Measurements from ENCODE around the gene RARB. TPM values are rescaled to one million over a fixed set of nuclear protein-coding genes. Genes with fewer than 3 reads are reported as not detected.

The RARB gene
- total RNA-seq, 2 donors from 2014 or later: 21.5 to 21.9 TPM

GRCh38 chr3:25554376-25554775 lies 126.3 kb downstream of the RARB start:
- Mint-ChIP-seq H3K4me3 (no peak overlapping the region), H3K27me3 (ENCODE audit: insufficient read depth) (no peaks in the 10 kb centered on the region), H3K36me3 (ENCODE audit: low read depth) (peaks cover 17% of the 10 kb centered on the region), H3K27ac (no peak overlapping the region), H3K9me3 (peaks cover 5% of the 10 kb centered on the region), H3K4me1 (peaks cover 6% of the 10 kb centered on the region)
- Histone ChIP-seq H3K4me3 (ENCODE audit: low read length) (no peak overlapping the region), H3K4me1 (ENCODE audit: control insufficient read depth, insufficient read depth, low read length) (no peaks in the 10 kb centered on the region), H3K9ac (ENCODE audit: extremely low read depth, low read length, poor library complexity, severe bottlenecking) (no peak overlapping the region), H3K9me3 (ENCODE audit: control insufficient read depth, low read length) (no peaks in the 10 kb centered on the region), H3K36me3 (ENCODE audit: control insufficient read depth, insufficient read depth, low read length) (no peaks in the 10 kb centered on the region), H3K27me3 (ENCODE audit: control insufficient read depth, insufficient read depth, low read length, poor library complexity, severe bottlenecking) (no peaks in the 10 kb centered on the region), H3K27ac (ENCODE audit: low read depth, low read length) (no peak overlapping the region)
- no peak for DNase-seq
- no peak for TF ChIP-seq CTCF (conservative IDR thresholded peaks at IDR 0.05)
- 97 to 100% methylated on average over 2 to 7 of the region's 7 CpGs for WGBS, 2 experiments (ENCODE audit: insufficient coverage in 1 of 2, insufficient read length in 1 of 2)

DNA sequence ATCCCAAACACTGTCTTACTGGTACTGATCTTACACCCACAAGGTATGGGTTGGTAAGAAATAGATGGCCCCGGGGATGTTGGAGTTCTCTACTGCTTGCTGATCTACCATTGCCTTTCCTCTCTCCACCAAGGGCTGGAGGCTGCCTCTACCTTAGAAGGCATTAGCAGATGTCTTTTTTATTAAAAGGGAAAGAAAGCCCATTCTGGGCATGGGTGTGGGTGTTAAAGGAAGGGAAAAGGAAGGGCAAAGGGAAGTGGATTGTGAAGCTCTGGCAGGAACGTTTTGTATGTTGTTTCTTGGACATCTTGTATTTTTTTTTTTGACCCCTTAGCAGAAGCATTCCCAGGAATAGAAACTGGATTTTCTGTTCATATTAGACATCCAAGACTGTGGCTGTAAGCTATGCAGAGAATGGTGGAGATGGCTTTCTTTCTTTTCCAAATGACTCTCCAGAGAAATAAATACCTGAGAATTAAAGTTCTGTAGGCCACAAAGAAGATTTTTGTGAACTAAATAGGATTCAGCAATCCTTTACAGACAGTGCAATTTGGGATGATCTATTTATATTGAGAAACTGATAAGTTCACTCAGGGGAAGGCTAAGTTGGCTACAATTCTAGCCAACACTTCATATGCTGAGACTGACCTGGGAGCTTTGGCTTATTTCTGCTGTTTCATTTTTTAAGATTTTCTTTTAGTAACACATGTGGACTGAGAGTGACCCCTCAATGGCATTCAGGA lies 127.8 kb downstream of the RARB start:
- Histone ChIP-seq H3K9me3 (ENCODE audit: control insufficient read depth, low read length) (no peaks in the 10 kb centered on the region), H3K9ac (ENCODE audit: extremely low read depth, low read length, poor library complexity, severe bottlenecking) (no peak overlapping the region), H3K4me1 (ENCODE audit: control insufficient read depth, insufficient read depth, low read length) (no peaks in the 10 kb centered on the region), H3K27ac (ENCODE audit: low read depth, low read length) (no peak overlapping the region), H3K36me3 (ENCODE audit: control insufficient read depth, insufficient read depth, low read length) (no peaks in the 10 kb centered on the region), H3K4me3 (ENCODE audit: low read length) (no peak overlapping the region), H3K27me3 (ENCODE audit: control insufficient read depth, insufficient read depth, low read length, poor library complexity, severe bottlenecking) (no peaks in the 10 kb centered on the region)
- no peak for TF ChIP-seq CTCF (conservative IDR thresholded peaks at IDR 0.05)
- DNase-seq: no peak
- Mint-ChIP-seq H3K36me3 (ENCODE audit: low read depth) (peaks cover 14% of the 10 kb centered on the region), H3K4me1 (peaks cover 6% of the 10 kb centered on the region), H3K27ac (no peak overlapping the region), H3K4me3 (no peak overlapping the region), H3K27me3 (ENCODE audit: insufficient read depth) (no peaks in the 10 kb centered on the region), H3K9me3 (peaks cover 1% of the 10 kb centered on the region)
- 60 to 96% methylated on average over 1 to 2 of the region's 2 CpGs for WGBS, 2 experiments (ENCODE audit: insufficient coverage in 1 of 2, insufficient read length in 1 of 2)

DNA sequence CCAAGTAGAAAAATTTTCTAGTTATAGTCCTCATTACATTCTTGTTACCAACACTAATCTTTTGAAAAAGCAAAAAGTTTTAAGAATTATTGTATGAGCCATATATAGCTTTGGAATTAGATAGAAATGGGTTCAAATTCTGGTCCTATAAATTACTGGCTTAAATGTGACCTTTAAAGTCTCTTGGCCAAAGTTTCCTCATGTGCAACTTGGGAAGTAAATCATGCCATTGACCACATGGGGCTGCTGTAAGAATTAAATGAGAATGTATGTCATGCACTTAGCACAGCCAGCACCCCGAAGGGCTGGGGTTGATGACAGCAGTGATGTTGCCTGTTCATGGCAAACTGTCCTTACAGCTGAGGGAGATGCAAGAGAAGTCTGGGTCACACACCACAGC lies 128.4 kb downstream of the RARB start:
- no peaks in the 10 kb centered on the region for H3K9me3 Mint-ChIP-seq
- no peaks in the 10 kb centered on the region for H3K4me1 ChIP-seq (ENCODE audit: control insufficient read depth, insufficient read depth, low read length)
- no peak overlapping the region for H3K27ac Mint-ChIP-seq
- peaks cover 6% of the 10 kb centered on the region for H3K4me1 Mint-ChIP-seq
- no peak for DNase-seq
- H3K27me3 Mint-ChIP-seq (ENCODE audit: insufficient read depth): no peaks in the 10 kb centered on the region
- H3K36me3 Mint-ChIP-seq (ENCODE audit: low read depth): peaks cover 14% of the 10 kb centered on the region
- WGBS, 2 experiments (ENCODE audit: insufficient coverage in 1 of 2, insufficient read length in 1 of 2): 84% methylated on average over 1 of the region's 1 CpG; no CpG with 5 or more reads in 1 of the 2 experiments
- H3K9ac ChIP-seq (ENCODE audit: extremely low read depth, low read length, poor library complexity, severe bottlenecking): no peak overlapping the region
- no peak overlapping the region for H3K4me3 Mint-ChIP-seq
- peak; percentile 18 for TF ChIP-seq CTCF (conservative IDR thresholded peaks at IDR 0.05)
- H3K9me3 ChIP-seq (ENCODE audit: control insufficient read depth, low read length): no peaks in the 10 kb centered on the region
- H3K27ac ChIP-seq (ENCODE audit: low read depth, low read length): no peak overlapping the region
- H3K36me3 ChIP-seq (ENCODE audit: control insufficient read depth, insufficient read depth, low read length): no peaks in the 10 kb centered on the region
- no peaks in the 10 kb centered on the region for H3K27me3 ChIP-seq (ENCODE audit: control insufficient read depth, insufficient read depth, low read length, poor library complexity, severe bottlenecking)
- H3K4me3 ChIP-seq (ENCODE audit: low read length): no peak overlapping the region
